HG03520 (cell line): ENCODE results near the gene UTP14C.
"Not testable (repeated sequence)": the region's sequence is repeated elsewhere in the genome, so short reads cannot be mapped to it uniquely, and the experiment has no call there.

Source experiments
- ATAC-seq: cut with Tn5 transposase; IDR thresholded peaks from one replicate; pipeline ENCODE4 v1.9.1; 2021; ENCODE audit warnings: mild to moderate bottlenecking, moderate library complexity; ENCODE audit not compliant: unreplicated experiment

UTP14C gene, protein sequence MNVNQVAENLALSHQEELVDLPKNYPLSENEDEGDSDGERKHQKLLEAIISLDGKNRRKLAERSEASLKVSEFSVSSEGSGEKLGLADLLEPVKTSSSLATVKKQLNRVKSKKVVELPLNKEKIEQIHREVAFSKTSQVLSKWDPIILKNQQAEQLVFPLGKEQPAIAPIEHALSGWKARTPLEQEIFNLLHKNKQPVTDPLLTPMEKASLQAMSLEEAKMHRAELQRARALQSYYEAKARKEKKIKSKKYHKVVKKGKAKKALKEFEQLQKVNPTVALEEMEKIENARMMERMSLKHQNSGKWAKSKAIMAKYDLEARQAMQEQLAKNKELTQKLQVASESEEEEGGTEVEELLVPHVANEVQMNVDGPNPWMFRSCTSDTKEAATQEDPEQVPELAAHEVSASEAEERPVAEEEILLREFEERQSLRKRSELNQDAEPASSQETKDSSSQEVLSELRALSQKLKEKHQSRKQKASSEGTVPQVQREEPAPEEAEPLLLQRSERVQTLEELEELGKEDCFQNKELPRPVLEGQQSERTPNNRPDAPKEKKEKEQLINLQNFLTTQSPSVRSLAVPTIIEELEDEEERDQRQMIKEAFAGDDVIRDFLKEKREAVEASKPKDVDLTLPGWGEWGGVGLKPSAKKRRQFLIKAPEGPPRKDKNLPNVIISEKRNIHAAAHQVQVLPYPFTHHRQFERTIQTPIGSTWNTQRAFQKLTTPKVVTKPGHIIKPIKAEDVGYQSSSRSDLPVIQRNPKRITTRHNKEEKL

DNA sequence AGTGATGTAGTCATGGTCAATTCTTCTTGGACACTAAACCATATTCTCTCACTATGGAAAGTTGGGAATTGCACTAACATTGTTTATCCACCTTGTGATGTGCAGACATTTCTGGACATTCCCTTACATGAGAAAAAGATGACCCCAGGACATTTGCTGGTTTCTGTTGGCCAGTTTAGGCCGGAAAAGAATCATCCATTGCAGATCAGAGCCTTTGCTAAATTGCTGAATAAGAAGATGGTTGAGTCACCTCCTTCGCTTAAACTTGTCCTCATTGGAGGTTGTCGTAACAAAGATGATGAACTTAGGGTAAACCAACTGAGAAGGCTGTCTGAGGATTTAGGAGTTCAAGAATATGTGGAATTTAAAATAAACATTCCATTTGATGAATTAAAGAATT is at the start of gene UTP14C:
TSS of gene UTP14C (plus strand) at position 211 of the 400 bp plus-strand sequence. CDS start 4,114 bp downstream, outside the sequence.
- ATAC-seq = no peak

DNA sequence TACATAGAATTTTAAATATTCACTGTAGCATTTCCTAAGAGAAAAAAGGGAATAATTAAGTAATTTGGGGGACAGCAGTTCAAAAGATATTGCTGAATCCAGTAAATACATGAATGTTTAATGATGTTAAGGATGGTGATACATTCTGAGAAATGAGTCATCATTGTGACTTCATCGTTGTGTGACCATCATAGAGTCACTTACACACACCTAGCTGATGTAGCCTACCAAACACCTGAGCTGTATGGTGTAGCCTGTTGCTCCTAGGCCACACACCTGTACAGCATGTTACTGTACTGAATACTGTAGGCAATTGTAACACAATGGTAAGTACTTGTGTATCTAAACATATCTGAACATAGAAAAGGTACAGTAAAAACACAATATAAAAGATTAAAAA is 48.1 kb upstream of the UTP14C start:
- ATAC-seq = no peak

GRCh38 chr13:51976890-51977289 is 47.6 kb upstream of the UTP14C start:
- ATAC-seq = no peak

DNA sequence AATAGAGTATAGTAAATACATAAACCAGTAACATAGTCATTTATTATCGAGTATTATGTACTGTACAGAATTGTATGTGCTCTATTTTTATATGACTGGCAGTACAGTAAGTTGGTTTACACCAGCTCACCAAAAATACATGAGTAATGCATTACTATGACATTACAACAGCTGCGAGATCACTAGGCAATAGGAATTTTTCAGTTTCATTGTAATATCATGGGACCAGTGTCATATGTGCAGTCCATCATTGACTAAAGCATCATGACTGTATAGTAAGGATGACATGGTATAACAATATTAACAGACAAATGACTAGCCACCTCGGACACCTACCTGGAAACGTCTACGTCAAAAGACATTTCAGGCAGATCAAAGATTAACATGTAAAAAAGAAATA is 46.9 kb upstream of the UTP14C start:
- no peak for ATAC-seq

GRCh38 chr13:51978796-51979556 is 45.5 kb upstream of the UTP14C start:
- ATAC-seq = no peak

DNA sequence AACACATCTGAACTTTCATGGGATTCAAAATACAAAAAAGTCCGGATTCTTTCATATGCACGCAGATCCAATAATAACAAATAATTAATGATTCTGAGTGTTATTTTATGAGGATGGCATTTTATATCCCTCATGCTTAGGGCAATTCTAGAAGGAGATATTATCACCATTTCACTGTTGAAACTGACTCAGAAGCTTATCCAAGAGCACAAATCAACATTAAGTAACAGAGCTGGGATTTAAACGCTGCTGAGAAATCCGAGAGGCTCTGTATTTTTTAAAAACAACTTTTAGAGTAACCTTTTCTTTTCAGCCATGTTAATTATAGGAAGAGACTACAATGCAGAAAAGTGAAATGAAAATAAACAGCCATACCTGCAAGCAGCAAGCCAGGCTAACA is 43.6 kb upstream of the UTP14C start:
- no peak for ATAC-seq

DNA sequence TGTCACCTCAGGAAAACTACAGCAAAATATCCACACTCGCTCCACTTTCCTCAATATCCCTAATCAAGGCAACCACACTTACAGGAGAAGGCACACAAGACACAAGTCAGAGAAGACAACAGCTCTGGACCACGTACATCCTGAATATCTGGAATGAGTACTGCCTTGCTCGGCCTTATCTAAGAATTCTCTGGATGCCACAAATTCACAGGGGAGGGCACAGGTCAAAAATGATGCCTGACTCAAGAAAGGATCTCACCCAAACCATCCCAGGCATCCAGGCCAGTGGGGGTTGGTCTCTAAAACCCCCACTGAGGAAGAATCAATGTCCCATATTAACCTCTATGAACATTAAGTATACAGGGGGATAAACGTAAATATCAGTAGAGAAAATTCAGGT is 43.1 kb upstream of the UTP14C start:
- no peak for ATAC-seq

DNA sequence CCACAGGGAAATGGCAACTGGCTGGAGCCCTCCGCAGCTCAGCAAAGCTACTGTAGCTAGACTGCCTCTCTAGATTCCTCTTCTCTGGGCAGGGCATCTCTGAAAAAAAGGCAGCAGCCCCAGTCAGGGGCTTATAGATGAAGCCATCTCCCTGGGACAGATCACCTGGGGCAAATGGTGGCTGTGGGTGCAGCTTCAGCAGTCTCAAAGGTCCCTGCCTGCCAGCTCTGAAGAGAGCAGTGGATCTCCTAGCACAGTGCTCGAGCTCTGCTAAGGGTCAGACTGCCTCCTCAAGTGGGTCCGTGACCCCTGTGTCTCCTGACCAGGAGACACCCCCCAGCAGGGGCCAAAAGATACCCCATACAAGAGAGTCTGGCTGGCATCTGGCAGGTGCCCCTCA is 41.2 kb upstream of the UTP14C start:
- not testable (repeated sequence) for ATAC-seq

DNA sequence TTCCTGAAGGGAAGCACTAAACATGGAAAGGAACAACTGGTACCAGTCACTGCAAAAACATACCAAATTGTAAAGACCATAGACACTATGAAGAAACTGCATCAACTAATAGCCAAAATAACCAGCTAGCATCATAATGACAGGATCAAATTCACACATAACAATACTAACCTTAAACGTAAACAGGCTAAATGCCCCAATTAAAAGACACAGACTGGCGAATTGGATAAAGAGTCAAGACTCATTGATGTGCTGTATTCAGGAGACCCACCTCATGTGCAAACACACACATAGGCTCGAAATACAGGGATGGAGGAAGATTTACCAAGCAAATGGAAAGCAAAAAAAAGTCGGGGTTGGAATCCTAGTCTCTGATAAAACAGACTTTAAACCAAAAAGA is 39.6 kb upstream of the UTP14C start:
- ATAC-seq = not testable (repeated sequence)

GRCh38 chr13:51988988-51989618 is 35.4 kb upstream of the UTP14C start:
- no peak for ATAC-seq

DNA sequence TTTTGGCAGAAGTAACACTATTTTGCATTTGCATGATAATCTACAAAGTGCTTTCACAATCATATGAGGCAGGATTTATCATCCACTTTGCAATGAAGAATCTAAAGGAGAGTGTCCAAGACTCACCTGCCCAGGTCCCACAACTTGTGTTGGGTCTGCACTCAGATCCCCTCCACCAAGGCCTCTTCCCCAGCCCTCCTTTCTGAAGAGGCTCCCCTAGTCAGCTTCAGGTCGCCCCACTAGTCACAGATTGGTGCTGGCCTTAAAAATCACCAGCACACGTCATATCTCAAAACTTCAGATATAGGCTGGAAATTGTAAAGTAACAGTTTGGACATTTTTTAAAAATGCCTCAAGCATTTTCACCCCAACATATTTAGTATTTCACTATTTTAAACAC is 30.8 kb upstream of the UTP14C start:
- no peak for ATAC-seq

- no peak for ATAC-seq
Measured at GRCh38 chr13:51995677-51996551, 28.6 kb upstream of the UTP14C start.

DNA sequence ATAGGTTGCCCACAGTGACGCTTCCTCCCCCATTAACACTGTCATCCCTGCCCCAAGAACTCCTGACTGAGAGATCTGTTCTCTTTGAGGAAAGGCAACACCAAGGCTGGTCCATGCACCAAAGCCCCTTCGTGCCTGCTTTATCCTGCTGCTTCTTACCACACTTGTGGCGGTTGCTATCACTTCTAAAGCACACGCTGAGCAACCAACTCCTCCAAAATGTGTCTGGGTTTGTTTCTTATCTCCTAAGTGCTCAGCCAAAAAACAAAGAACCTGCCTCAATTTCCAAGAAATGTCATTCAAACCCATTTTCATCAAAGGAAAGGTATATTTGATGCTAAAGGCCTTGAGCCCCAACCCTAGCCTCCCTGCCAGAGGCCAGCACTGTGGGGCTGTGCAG is 27.9 kb upstream of the UTP14C start:
- no peak for ATAC-seq

DNA sequence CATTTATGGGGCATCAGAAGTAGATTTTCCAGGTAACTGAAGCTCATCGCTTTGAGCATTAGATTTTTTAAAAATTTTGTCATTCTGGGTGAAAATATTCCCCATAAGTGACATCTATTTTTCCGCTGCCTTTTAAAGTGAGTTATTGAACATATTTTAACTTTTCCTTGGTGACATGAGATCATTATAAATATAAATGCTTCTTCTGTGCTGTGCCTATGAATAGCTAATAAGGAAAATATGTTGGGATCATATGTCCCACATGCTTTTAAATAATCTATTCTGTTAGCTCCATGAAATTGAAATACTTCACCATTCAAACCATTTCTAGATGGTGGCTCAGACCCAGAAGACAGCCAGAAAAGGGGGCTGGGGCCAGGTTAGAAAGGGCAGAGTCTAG is 27.3 kb upstream of the UTP14C start:
- no peak for ATAC-seq

DNA sequence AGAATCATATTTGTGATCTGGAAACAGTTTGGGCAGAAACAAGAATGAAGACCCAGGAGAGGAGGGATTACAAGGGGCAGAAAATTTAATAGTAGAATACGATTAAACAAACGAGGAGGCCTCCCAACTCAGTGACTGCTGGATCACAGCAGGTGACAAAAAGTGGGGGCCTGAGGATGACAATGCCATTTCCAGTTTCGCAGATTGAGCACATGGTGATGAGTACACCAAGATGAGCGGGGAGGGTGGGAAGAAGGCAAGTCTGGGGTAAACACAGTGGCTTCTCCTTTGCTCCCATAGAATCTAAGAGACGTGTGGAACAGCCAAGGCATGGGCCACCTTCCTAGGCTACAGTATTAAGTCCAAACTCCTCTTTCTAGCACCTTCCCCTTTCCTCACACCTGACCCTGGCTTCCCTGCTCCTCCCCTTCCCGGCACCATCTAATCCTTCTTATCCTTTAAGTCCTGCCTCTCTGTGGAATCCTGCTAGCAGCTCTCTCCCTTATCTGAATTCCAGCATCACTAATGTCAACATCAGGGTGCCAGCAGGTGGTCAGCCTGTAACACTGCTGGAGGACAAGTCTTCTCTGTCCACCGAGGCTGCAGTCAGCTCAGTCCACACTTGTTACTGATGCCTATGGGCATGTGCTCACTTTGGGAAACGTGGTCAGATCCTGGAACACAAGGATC is 26.7 kb upstream of the UTP14C start:
- ATAC-seq = no peak

- no peak for ATAC-seq
Measured at GRCh38 chr13:51998723-51999509, 25.6 kb upstream of the UTP14C start.

- ATAC-seq = no peak
Measured at GRCh38 chr13:51999510-51999911, 25.0 kb upstream of the UTP14C start.

DNA sequence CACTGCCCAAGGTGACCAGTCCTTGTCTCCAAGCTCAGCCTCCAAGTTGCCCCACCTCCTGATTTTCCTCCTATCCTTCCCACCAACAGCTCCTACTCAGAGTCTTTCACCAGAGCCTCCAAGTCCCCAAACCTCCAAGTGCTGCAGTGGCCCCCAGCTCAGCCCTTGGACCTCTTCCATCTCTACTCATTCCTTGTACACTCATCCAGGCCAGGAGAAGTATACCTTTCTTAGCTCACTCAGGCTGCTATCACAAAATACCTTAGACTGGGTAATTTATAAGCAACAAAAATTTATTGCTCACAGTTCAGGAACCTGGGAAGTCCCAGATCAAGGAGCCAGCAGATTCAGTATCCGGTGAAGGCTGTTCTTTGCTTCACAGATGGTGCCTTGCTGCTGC is 24.6 kb upstream of the UTP14C start:
- no peak for ATAC-seq
